Heart left ventricle (tissue), 13 donors: Measurements from ENCODE around the gene PIGN.

Experiments used
- POLR2A ChIP-seq, 2 donors: fragments of 450-650 bp; IDR thresholded peaks; one replicate each; pipeline ENCODE4 v1.6.1; 2017; ENCODE audit warnings: antibody characterized with exemption in 2 of 2, mild to moderate bottlenecking in 2 of 2, moderate library complexity in 2 of 2
- TF ChIP-seq, protein P1 (sequence below), 12 donors: fragments of 200-600 bp; sonication (generic) in 4 of 12; IDR thresholded peaks; one replicate each; pipeline versions ENCODE4 v1.5.0 to v1.8.0; 2018 to 2022; ENCODE audit warnings: antibody characterized with exemption in 12 of 12, mild to moderate bottlenecking in 5 of 12
- donor health status: ischemic (EF 13 %, LVEDD 7.1; RV severe dilation, severe dysfunction).
- donor health status: DM: no; HTN: yes; CAD: no.
- donor health status: DM: no; HTN: no; CAD: no.
- donor health status: ischemic (EF 25% LVEDD 6.9; RV normal size, moderate dysfunction).
- donor health status: ischemic (EF 25% LVEDD 5.7; RV mildly dilated, moderate dysfunction).
- donor health status: ischemic (EF 35%, LVEDD 5.7; RV mildly dilated, moderate dysfunction).
- donor health status: nonischemic (EF 11% LVEDD 7.7; RV severe dilation, severe dysfunction).
- donor health status: DM: yes; HTN: yes; CAD: no.
- donor health status: PGD.
- donor health status: ischemic (EF 29% LVEDD 5.4; RV normal size, mild dysfunction).
- donor health status: nonischemic (EF 23%, LVEDD 6.1; RV moderate dilation, normal function).

DNA sequence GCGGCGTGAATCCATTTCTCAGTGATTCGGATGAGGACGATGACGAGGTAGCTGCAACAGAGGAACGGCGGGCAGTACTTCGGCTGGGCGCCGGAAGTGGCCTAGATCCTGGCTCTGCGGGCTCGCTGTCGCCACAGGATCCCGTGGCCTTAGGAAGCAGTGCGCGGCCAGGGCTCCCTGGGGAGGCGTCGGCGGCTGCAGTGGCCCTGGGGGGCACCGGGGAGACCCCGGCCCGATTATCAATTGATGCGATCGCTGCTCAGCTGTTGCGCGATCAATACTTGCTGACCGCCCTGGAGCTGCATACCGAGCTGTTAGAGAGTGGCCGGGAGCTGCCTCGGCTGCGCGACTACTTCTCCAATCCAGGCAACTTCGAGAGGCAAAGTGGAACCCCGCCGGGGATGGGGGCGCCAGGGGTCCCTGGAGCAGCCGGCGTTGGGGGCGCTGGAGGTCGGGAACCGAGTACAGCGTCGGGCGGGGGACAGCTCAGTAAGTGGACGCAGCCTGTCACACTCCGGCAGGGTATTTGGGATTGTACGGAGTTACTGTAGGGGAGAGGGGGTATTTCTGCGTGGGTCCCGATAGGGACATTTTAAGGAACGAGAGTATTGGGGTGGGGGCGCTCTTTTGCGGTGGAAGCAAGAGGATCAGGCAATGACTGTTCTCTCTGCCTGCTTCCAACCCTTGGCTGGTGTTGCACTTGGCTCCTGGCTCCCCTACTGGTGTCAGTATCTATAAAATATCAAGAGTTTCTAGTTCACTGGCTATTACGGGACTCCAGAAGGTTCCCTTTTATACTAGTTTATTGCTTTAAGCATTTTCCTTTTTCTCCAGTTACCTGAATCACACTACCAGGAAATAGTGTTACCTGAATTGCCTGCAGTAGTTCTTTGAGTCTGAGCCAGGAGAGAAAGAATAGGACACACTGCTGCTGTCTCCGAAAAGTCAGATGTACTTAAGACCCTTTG, 971 bp upstream of the PIGN start:
- TF ChIP-seq, protein P1, sequence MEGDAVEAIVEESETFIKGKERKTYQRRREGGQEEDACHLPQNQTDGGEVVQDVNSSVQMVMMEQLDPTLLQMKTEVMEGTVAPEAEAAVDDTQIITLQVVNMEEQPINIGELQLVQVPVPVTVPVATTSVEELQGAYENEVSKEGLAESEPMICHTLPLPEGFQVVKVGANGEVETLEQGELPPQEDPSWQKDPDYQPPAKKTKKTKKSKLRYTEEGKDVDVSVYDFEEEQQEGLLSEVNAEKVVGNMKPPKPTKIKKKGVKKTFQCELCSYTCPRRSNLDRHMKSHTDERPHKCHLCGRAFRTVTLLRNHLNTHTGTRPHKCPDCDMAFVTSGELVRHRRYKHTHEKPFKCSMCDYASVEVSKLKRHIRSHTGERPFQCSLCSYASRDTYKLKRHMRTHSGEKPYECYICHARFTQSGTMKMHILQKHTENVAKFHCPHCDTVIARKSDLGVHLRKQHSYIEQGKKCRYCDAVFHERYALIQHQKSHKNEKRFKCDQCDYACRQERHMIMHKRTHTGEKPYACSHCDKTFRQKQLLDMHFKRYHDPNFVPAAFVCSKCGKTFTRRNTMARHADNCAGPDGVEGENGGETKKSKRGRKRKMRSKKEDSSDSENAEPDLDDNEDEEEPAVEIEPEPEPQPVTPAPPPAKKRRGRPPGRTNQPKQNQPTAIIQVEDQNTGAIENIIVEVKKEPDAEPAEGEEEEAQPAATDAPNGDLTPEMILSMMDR (IDR thresholded peaks at IDR 0.05): no peak
- no peak for TF ChIP-seq POLR2A (IDR thresholded peaks at IDR 0.05)
